K562 (cell line): ENCODE measurements around the gene RPL35. TPM values are rescaled to one million over a fixed set of nuclear protein-coding genes. Genes with fewer than 3 reads are reported as not detected.

Experiments used
- BRCA1 ChIP-seq, 2 experiments: fragments of 450-650 bp in 1 of 2; sonication (generic) in 1 of 2; formaldehyde crosslinking in 1 of 2; IDR thresholded peaks; 2 replicates each; pipeline versions ENCODE4 v1.5.0 to v1.6.1; 2017 to 2020; ENCODE audit warnings: mild to moderate bottlenecking in 1 of 2, missing genetic modification reagents in 1 of 2
- CEBPG ChIP-seq, 3 experiments: fragments of 200-800 bp in 1 of 3; sonication (Bioruptor generic) in 1 of 3; sonication (generic) in 1 of 3; formaldehyde crosslinking in 1 of 3; IDR thresholded peaks in 2 of 3; conservative IDR thresholded peaks in 1 of 3; 2 replicates each; pipeline versions ENCODE4 v1.6.1 to v1.8.0; 2016 to 2022; ENCODE audit warnings: missing compliant biosample characterization in 2 of 3, missing genetic modification characterization in 2 of 3, mild to moderate bottlenecking in 1 of 3, missing genetic modification reagents in 1 of 3
- CHD2 ChIP-seq: IDR thresholded peaks from 2 replicates; pipeline ENCODE4 v1.6.1; 2011; ENCODE audit warnings: low read depth, low read length
- GTF2E2 ChIP-seq: fragments of 200-800 bp; sonication (Bioruptor generic); IDR thresholded peaks from 2 replicates; pipeline ENCODE4 v1.6.1; 2016; ENCODE audit warnings: missing genetic modification characterization, missing compliant biosample characterization
- HDGF ChIP-seq: fragments of 450-650 bp; IDR thresholded peaks from 2 replicates; pipeline ENCODE4 v1.6.1; 2016
- HLTF ChIP-seq: fragments of 450-650 bp; IDR thresholded peaks from 2 replicates; pipeline ENCODE4 v1.6.1; 2016
- ILF3 ChIP-seq: fragments of 450-650 bp; IDR thresholded peaks from 2 replicates; pipeline ENCODE4 v1.6.1; 2018; ENCODE audit warnings: antibody characterized with exemption, mild to moderate bottlenecking, moderate library complexity, borderline replicate concordance
- MCM5 ChIP-seq: fragments of 450-650 bp; IDR thresholded peaks from 2 replicates; pipeline ENCODE4 v1.6.1; 2016; ENCODE audit warnings: low read depth
- MTA3 ChIP-seq: fragments of 450-650 bp; formaldehyde crosslinking; IDR thresholded peaks from 2 replicates; pipeline ENCODE4 v1.6.1; 2017; ENCODE audit warnings: mild to moderate bottlenecking, borderline replicate concordance
- SMAD3 ChIP-seq: fragments of 450-650 bp; formaldehyde crosslinking; conservative IDR thresholded peaks from 2 replicates; pipeline ENCODE4 v1.4.0; 2020; ENCODE audit warnings: mild to moderate bottlenecking
- SMARCC2 ChIP-seq: fragments of 450-650 bp; IDR thresholded peaks from 2 replicates; pipeline ENCODE4 v1.6.1; 2017; ENCODE audit warnings: antibody characterized with exemption, moderate library complexity, mild to moderate bottlenecking, low read depth
- TFAM ChIP-seq: fragments of 250-450 bp; sonication (Bioruptor Pico); conservative IDR thresholded peaks from 2 replicates; pipeline ENCODE4 v1.5.0; 2021; ENCODE audit warnings: mild to moderate bottlenecking, moderate library complexity
- ZNF431 ChIP-seq: sonication (generic); formaldehyde crosslinking; IDR thresholded peaks from 2 replicates; pipeline ENCODE4 v1.8.0; 2022; ENCODE audit warnings: mild to moderate bottlenecking, missing genetic modification reagents
- ZNF785 ChIP-seq: fragments of 250-450 bp; sonication (Bioruptor Pico); IDR thresholded peaks from 2 replicates; pipeline ENCODE4 v1.4.0; 2020; ENCODE audit warnings: mild to moderate bottlenecking
- polyA plus RNA-seq, 8 experiments: library from polyadenylated mRNA; depleted of rRNA in 4 of 8; stranded (reverse) in 5 of 8; unstranded in 3 of 8; fragments of >200 nt; fragmentation: Nextera tagmentation in 2 of 8; fragmentation: Illumina TruSeq in 1 of 8; extraction: Ambion mirVana in 2 of 8; extraction: Trizol in 1 of 8; gene quantifications; 2 replicates each; pipeline versions ENCODE4 v1.2.1 to v1.2.3, GENCODE V29; 2011 to 2014; ENCODE audit warnings: inconsistent platforms in 1 of 8, missing spikeins in 1 of 8
- total RNA-seq, 7 experiments: library from RNA; depleted of rRNA in 6 of 7; stranded (reverse); fragments of >200 nt in 6 of 7; fragmentation: Illumina TruSeq in 2 of 7; extraction: Trizol in 2 of 7; gene quantifications; 2 replicates each; pipeline versions ENCODE4 v1.2.1 to v1.2.3, GENCODE V29; 2011 to 2021; ENCODE audit warnings: low replicate concordance in 1 of 7
- TF ChIP-seq, protein P1 (sequence below), 2 experiments: fragments of 450-650 bp; formaldehyde crosslinking in 1 of 2; IDR thresholded peaks; 2 replicates each; pipeline versions ENCODE4 v1.4.0 to v1.6.1; 2014 to 2020; ENCODE audit warnings: mild to moderate bottlenecking in 2 of 2, borderline replicate concordance in 1 of 2, low read depth in 1 of 2

RPL35 gene
- total and polyA plus RNA-seq, 9 of the 15 experiments (the other 6 are each of a cell fraction or from before 2014, with no cell fraction given) = 1,755 to 5,101 (median 3,405) TPM

DNA sequence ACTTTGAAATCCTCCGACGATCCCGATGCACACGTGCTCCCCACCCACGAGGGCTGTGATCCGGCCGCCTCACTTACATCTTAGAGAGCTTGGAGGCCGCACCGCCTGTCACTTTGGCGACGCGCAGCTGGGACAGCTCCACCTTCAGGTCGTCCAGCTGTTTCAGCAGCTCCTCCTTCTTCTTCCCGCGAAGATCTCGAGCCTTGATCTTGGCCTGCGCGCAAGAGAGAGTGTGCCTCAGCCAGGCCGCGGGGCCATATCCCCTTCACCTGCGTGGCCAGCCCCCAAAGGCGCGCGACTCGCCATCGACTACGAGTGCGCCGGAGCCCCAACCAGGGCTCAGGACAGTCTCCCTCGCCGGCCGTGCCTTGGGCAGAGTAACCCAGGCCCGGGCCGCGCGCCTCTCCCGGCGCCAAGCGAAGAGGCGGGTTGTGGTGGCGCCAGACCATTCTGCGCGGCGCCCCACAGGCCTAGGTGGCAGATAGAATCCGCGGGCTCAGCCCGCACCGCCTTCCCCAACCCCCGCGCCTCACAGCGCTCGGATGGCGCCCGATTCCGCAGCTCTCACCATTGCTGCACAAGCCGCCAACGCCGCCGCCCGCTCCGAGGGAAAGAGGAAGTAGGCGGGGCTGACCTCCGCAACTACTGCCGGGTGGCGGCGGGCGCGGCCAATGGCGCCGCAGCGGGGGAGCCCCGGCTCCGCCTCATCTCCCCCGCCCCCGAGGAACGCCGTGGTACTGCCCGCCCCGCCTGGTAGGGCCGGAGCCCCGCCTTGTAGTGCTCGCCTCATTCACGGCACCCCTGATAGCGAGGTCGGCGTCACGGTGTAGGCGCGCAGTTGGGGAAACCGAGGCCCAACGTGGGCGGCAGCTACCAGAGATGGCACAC, at the start of gene RPL35, which contains the start of gene ARPC5L (continued):
- TF ChIP-seq MCM5 (no peak), BRCA1 (IDR thresholded peaks at IDR 0.05) (no peak), BRCA1 (CRISPR knock-in tag; IDR thresholded peaks at IDR 0.05) (no peak), SMAD3 (CRISPR knock-in tag) (no peak), ZNF431 (no peak), GTF2E2 (peak; percentile 94), SMARCC2 (no peak), CHD2 (peak; percentile 29; the same call in 1 of the 2 replicates), TFAM (CRISPR knock-in tag) (no peak), MTA3 (no peak; the same call in 1 of the 2 replicates), ILF3 (no peak), CEBPG (CRISPR knock-in tag; IDR thresholded peaks at IDR 0.05) (no peak; the same call in 1 of the 2 replicates), CEBPG (tag; conservative IDR thresholded peaks at IDR 0.05 in 1 of 2, IDR thresholded peaks at IDR 0.05 in 1 of 2) (no peak), HDGF (no peak), HLTF (no peak), ZNF785 (CRISPR knock-in tag) (no peak)
- TF ChIP-seq, protein P1, sequence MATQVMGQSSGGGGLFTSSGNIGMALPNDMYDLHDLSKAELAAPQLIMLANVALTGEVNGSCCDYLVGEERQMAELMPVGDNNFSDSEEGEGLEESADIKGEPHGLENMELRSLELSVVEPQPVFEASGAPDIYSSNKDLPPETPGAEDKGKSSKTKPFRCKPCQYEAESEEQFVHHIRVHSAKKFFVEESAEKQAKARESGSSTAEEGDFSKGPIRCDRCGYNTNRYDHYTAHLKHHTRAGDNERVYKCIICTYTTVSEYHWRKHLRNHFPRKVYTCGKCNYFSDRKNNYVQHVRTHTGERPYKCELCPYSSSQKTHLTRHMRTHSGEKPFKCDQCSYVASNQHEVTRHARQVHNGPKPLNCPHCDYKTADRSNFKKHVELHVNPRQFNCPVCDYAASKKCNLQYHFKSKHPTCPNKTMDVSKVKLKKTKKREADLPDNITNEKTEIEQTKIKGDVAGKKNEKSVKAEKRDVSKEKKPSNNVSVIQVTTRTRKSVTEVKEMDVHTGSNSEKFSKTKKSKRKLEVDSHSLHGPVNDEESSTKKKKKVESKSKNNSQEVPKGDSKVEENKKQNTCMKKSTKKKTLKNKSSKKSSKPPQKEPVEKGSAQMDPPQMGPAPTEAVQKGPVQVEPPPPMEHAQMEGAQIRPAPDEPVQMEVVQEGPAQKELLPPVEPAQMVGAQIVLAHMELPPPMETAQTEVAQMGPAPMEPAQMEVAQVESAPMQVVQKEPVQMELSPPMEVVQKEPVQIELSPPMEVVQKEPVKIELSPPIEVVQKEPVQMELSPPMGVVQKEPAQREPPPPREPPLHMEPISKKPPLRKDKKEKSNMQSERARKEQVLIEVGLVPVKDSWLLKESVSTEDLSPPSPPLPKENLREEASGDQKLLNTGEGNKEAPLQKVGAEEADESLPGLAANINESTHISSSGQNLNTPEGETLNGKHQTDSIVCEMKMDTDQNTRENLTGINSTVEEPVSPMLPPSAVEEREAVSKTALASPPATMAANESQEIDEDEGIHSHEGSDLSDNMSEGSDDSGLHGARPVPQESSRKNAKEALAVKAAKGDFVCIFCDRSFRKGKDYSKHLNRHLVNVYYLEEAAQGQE (IDR thresholded peaks at IDR 0.05; ENCODE audit: borderline replicate concordance) = 0 out of 2 replicates have a peak, but pooled peaks have one; percentile 13
- TF ChIP-seq, protein P1 (CRISPR knock-in tag; IDR thresholded peaks at IDR 0.05; ENCODE audit: low read depth) = peak; percentile 31
